HepG2 (cell line): Measurements from ENCODE around the gene NUDCD2.

Experiments used
- SUZ12 ChIP-seq: fragments of 150-350 bp; IDR thresholded peaks from 2 replicates; pipeline ENCODE4 v1.6.1; 2014; ENCODE audit warnings: low read depth, low read length
- ZBTB3 ChIP-seq: sonication (generic); formaldehyde crosslinking; IDR thresholded peaks from 2 replicates; pipeline ENCODE4 v1.4.0; 2020; ENCODE audit warnings: low read depth, mild to moderate bottlenecking, moderate library complexity, missing genetic modification reagents, borderline replicate concordance
- ZNF10 ChIP-seq: sonication (generic); formaldehyde crosslinking; IDR thresholded peaks from 2 replicates; pipeline ENCODE4 v1.4.0; 2020; ENCODE audit warnings: mild to moderate bottlenecking, low read depth, missing genetic modification reagents, borderline replicate concordance
- TF ChIP-seq, protein P1 (sequence below): sonication (generic); IDR thresholded peaks from 2 replicates; pipeline ENCODE4 v1.6.1; 2016; ENCODE audit warnings: low read depth, borderline replicate concordance
- TF ChIP-seq, protein P2 (sequence below): sonication (generic); formaldehyde crosslinking; IDR thresholded peaks from 2 replicates; pipeline ENCODE4 v1.8.1; 2023; ENCODE audit warnings: missing genetic modification reagents, inconsistent platforms, borderline replicate concordance

DNA sequence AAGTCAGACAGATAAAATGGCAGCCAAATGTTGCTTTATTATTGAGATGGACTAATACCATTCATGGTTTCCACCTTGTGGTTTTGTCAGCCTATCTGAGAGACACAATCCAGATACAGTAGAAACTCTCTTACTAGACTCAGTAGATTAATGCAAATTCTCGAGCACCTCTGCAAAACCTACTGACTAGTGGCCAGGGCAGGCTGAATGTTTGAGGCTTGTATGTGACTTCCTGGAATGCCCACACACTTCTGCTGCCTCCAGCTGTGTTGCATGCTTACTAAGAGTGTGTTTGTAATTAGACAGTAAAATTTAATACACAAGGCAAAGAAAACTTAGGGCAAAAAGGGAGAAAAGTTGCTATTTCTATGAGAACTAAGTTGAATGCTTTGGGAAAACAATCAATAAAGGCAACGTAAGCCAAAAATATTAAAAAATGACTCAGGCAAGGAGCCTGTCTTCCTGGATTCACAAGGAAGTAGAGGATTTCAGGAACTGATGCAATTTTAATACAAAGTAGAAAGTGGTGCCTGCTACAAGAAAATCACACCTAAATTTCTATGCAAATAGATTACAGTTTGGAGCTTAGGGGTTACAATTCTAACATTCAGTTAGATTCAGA lies 52.8 kb downstream of the NUDCD2 start:
- TF ChIP-seq ZNF10 (no peak), ZBTB3 (CRISPR knock-in tag) (no peak), SUZ12 (no peak)
- TF ChIP-seq, protein P1, sequence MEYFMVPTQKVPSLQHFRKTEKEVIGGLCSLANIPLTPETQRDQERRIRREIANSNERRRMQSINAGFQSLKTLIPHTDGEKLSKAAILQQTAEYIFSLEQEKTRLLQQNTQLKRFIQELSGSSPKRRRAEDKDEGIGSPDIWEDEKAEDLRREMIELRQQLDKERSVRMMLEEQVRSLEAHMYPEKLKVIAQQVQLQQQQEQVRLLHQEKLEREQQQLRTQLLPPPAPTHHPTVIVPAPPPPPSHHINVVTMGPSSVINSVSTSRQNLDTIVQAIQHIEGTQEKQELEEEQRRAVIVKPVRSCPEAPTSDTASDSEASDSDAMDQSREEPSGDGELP: no peak
- TF ChIP-seq, protein P2, sequence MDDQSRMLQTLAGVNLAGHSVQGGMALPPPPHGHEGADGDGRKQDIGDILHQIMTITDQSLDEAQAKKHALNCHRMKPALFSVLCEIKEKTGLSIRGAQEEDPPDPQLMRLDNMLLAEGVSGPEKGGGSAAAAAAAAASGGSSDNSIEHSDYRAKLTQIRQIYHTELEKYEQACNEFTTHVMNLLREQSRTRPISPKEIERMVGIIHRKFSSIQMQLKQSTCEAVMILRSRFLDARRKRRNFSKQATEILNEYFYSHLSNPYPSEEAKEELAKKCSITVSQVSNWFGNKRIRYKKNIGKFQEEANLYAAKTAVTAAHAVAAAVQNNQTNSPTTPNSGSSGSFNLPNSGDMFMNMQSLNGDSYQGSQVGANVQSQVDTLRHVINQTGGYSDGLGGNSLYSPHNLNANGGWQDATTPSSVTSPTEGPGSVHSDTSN (CRISPR knock-in tag): no peak
